Measurements from ENCODE around the gene UBALD2. TPM values are rescaled to one million over a fixed set of nuclear protein-coding genes. Genes with fewer than 3 reads are reported as not detected.
"Not testable (repeated sequence)": the region's sequence is repeated elsewhere in the genome, so short reads cannot be mapped to it uniquely, and the experiment has no call there.

The UBALD2 gene
- total RNA-seq, 1 donor from 2014 or later = 26.0 TPM

DNA sequence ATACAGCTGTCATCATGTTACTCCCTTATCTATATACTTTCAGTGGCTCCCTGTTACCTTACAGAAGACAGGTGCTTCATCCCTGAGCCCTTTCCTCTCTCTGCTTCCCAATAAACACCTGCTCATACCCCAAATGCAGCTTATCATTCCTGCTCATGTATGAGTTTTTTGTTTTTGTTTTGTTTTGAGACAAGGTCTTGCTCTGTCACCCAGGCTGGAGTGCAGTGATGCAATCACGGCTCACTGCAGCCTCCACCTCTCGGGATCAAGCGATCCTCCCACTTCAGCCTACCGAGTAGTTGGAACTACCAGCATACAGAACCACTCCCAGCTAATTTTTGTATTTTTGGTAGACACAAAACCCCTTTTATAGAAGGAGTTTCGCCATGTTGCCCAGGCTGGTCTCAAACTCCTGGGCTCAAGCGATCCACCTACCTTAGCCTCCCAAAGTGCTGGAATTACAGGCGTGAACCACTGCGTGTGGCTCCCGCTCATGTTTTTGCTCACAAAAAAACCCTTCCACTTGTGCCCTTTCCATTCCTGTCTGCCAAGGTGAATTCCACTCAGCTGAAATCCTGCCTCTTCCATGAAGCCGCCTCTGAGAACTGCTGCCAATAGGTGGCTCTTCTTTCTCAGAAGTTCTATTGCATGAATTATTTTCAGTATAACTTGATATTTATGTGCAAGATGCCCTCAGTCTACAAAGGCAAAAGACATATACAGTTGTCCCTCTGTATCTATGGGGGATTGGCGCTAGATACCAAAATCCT, 16.9 kb upstream of the UBALD2 start:
- no peak for DNase-seq
- Histone ChIP-seq H3K27me3 (ENCODE audit: low read depth) (no peaks in the 10 kb centered on the region), H3K36me3 (no peaks in the 10 kb centered on the region), H3K9me3 (replicated peaks) (no peaks in the 10 kb centered on the region), H3K27ac (replicated peaks) (no peak overlapping the region), H3K4me3 (no peak overlapping the region), H3K4me1 (peaks cover 10% of the 10 kb centered on the region)
- intact Hi-C loops (cut with micrococcal nuclease) = no loop called here
- TF ChIP-seq, protein P1, sequence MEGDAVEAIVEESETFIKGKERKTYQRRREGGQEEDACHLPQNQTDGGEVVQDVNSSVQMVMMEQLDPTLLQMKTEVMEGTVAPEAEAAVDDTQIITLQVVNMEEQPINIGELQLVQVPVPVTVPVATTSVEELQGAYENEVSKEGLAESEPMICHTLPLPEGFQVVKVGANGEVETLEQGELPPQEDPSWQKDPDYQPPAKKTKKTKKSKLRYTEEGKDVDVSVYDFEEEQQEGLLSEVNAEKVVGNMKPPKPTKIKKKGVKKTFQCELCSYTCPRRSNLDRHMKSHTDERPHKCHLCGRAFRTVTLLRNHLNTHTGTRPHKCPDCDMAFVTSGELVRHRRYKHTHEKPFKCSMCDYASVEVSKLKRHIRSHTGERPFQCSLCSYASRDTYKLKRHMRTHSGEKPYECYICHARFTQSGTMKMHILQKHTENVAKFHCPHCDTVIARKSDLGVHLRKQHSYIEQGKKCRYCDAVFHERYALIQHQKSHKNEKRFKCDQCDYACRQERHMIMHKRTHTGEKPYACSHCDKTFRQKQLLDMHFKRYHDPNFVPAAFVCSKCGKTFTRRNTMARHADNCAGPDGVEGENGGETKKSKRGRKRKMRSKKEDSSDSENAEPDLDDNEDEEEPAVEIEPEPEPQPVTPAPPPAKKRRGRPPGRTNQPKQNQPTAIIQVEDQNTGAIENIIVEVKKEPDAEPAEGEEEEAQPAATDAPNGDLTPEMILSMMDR (IDR thresholded peaks at IDR 0.05; ENCODE audit: borderline replicate concordance) = peak; percentile 13

DNA sequence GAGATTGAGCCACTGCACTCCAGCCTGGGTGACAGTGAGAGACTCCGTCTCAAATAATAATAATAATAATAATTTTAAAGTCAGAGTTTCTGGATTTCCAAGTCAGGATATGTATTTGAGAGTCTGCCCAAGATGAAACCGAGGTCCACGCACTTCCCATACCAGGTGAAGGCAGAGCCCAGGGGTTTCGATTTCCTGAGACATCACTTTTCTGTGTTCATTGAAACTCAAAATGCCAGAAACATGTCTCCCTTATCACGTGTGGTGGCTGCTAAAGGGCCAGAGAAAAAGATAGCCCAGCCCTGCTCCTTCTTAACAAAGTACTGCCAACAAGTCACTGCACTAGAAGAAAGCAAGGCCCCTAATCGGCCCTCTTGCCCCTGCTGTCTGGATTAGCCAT, 15.0 kb upstream of the UBALD2 start:
- no peak overlapping the region for H3K27ac ChIP-seq (replicated peaks)
- no peak for DNase-seq
- H3K4me3 ChIP-seq = no peak overlapping the region
- H3K36me3 ChIP-seq = no peaks in the 10 kb centered on the region
- no peaks in the 10 kb centered on the region for H3K27me3 ChIP-seq (ENCODE audit: low read depth)
- H3K4me1 ChIP-seq = peaks cover 11% of the 10 kb centered on the region
- TF ChIP-seq, protein P1 (IDR thresholded peaks at IDR 0.05; ENCODE audit: borderline replicate concordance) = no peak
- H3K9me3 ChIP-seq (replicated peaks) = no peaks in the 10 kb centered on the region
- intact Hi-C loops (cut with micrococcal nuclease) = no loop called here

DNA sequence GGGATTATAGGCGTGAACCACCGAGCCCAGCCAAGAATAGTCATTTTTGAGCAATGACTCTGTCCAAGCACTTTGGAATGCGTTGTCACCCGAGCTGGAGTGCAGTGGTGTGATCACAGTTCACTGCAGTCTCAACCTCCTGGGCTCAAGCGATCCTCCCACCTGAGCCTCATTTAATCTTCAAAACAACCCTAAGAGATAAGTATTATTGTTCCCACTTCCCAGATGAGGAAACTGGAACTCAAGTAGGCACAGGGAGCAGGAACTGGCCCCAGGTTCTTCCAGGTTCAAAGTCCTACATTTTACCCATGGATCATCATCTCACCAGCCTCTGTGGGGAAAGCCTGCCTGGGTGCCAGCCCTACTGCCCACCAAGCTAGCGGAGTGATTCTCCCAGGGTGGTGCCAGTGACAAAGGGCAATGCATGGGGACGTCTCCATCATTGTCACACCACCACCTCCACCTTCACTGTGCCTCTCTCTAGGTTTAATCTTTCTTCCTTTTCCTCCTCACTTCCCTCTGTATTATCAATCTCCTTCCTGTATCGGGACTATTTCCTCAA, 13.6 kb upstream of the UBALD2 start:
- TF ChIP-seq, protein P1 (IDR thresholded peaks at IDR 0.05; ENCODE audit: borderline replicate concordance) = no peak
- Histone ChIP-seq H3K4me3 (no peak overlapping the region), H3K27ac (replicated peaks) (peak overlapping the region; percentile 62), H3K27me3 (ENCODE audit: low read depth) (no peaks in the 10 kb centered on the region), H3K9me3 (replicated peaks) (no peaks in the 10 kb centered on the region), H3K36me3 (no peaks in the 10 kb centered on the region), H3K4me1 (peaks cover 11% of the 10 kb centered on the region)
- DNase-seq = no peak
- intact Hi-C loops (cut with micrococcal nuclease) = no loop called here

DNA sequence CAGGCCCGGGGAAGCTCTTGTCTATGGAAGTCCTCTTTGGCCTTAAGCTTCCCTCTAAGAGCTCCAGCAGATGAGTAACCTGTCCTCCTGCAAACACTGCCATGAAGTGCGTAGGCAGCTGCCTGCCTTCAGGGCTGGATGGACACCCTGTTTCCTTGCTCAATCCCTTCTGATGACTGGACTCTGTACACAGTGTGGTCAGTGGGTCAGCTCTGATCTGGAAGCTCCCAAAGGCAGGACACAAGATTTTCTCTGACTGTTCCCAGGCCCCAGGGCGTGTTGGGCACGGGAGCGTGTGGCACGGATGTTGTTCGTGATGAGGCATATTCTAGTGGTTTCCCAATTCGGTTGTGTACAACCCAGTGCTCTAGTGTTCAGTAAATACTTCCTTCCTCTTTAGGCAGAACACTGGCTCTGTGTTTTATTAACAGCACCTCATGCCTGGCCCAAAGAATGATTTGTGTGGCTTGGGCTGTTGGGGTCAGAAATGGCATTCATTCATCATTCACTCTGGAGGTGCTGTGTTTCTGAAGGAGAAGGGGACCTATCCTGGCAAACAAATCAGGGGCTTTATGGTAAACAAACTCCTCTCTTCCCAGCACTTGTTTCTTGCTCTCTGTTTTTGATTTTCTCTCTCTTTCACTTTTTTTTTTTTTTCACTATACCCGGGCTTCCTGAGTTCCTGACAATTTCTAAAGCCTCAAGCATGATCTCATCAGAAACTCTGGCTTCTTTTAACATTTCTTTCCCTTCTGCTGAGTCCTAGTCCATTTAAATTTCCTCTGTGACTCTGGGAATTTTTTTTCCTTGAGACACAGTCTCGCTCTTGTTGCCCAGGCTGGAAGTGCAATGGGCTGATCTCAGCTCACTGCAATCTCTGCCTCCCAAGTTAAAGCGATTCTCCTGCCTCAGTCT, 12.9 kb upstream of the UBALD2 start:
- intact Hi-C loops (cut with micrococcal nuclease) = no loop called here
- Histone ChIP-seq H3K4me1 (peaks cover 11% of the 10 kb centered on the region), H3K27me3 (ENCODE audit: low read depth) (no peaks in the 10 kb centered on the region), H3K9me3 (replicated peaks) (no peaks in the 10 kb centered on the region), H3K36me3 (no peaks in the 10 kb centered on the region), H3K4me3 (no peak overlapping the region), H3K27ac (replicated peaks) (peak overlapping the region; percentile 62)
- TF ChIP-seq, protein P1 (IDR thresholded peaks at IDR 0.05; ENCODE audit: borderline replicate concordance) = no peak
- DNase-seq = no peak

DNA sequence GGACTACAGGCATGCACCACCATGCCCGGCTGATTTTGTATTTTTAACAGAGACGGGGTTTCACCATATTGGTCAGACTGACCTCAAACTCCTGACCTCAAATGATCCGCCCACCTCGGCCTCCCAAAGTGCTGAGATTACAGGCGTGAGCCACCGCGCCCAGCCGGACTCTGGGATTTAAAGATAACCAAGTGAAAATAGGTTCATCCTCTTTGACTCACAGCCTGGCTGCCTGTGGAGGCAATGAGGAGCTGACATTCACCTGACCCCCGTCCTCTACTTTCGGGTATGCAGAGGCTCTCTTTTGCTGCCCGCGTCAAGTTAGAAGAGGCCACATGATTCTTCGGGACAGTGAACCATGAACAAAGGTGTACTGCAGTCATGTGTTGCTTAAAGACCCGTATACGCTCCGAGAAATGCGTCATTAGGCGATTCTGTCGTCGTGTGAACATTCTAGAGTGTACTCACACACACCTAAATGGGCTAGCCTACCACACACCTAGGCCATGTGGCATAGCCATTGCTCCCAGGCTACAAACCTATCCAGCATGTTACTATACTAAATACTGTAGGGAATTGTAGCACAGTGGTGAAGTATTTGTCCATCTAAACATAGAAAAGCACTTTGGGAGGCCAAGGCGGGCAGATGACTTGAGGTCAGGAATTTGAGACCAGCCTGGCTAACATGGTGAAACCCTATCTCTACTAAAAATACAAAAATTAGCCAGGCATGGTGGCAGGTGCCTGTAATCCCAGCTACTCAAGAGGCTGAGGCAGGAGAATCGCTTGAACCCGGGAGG, 12.0 kb upstream of the UBALD2 start:
- H3K27me3 ChIP-seq (ENCODE audit: low read depth); DNase-seq; H3K9me3 ChIP-seq (replicated peaks); H3K36me3 ChIP-seq; H3K4me3 ChIP-seq; intact Hi-C loops (cut with micrococcal nuclease): not testable (repeated sequence)
- peaks cover 11% of the 10 kb centered on the region for H3K4me1 ChIP-seq
- peak overlapping the region; percentile 62 for H3K27ac ChIP-seq (replicated peaks)
